Hypothalamus (tissue), 51 donors: ENCODE measurements around the gene BBIP1.
"Not testable (repeated sequence)": the region's sequence is repeated elsewhere in the genome, so short reads cannot be mapped to it uniquely, and the experiment has no call there.

ENCODE experiments used
- DNase-seq, 51 donors: peaks; one replicate each; lab custom pipeline; 2025; lab: John Stamatoyannopoulos, UW

BBIP1 gene

DNA sequence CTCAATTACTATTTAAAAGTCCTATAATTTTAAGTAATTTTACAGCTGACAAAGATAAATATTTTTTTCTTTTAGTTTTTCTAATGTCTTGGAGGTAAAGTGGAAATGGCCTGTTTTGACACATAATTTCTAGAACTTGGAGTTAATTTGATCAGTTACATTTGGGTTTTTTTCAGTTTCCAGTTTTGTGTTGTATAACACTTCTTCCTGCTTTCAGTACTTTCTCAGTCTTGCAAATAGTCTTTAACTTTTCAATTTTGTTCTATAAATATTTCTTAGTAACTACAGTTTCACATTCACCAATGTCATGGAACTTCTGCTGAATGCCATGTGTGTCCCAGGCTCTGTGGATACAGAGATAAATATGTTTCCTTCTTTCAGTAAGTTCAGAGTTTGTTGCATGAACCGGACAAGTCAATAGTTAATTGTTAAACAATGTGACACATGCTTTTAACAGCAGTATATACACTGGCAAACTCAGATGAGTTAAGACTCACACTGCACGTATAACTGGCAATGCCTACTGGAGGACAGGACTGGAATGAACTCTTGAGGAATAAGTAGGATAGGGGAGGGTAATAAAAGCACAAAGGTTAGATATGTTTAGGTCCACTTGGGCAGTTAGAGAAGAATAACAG lies 5.0 kb upstream of the BBIP1 start:
- DNase-seq, result no peak

DNA sequence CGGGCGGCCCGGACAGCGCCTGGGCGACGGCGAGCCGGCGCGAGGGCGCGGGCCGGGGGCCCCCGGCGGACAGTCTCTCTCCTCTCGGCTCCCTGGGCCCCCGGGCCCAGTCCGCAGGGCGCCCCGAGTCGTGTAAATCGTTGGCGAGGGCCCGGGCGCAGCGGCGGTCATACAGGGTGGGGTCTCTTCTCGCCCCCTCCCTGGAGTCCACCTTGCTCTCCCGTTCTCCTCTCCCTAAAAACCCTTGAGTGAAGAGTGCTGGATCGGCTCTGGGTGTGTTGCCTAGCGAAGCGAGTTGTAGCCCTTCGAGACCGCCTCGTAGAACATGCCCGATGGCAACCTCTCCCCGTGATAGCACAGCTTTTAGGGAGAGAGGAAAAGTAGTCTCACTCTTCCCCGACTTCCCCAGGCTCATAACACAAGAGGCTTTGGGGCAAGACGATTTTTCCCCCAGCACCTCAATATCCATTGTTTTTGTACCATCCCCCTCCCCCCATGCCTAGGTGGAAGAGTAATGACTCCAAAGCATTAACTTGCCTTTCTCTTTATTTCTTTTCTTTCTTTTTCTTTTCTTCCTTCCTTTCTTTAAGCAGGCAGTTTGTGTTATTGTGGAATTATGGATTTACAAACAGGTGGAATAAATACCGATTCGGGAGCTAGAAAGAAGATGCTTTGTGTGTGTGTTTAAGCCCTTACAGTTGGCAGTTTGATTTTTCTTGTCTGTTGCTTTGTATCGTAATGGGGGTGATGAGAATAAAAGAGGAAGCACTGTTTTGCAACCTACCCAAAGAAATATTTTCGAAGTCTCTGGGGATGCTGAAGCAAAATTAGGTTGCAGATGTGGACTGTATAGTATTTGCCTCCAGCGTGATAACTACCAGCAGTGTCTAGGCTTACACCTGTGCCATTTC lies 1.2 kb upstream of the BBIP1 start:
- peak in 29 of 51 donors; percentile 3 to 54 (median 29) for DNase-seq

DNA sequence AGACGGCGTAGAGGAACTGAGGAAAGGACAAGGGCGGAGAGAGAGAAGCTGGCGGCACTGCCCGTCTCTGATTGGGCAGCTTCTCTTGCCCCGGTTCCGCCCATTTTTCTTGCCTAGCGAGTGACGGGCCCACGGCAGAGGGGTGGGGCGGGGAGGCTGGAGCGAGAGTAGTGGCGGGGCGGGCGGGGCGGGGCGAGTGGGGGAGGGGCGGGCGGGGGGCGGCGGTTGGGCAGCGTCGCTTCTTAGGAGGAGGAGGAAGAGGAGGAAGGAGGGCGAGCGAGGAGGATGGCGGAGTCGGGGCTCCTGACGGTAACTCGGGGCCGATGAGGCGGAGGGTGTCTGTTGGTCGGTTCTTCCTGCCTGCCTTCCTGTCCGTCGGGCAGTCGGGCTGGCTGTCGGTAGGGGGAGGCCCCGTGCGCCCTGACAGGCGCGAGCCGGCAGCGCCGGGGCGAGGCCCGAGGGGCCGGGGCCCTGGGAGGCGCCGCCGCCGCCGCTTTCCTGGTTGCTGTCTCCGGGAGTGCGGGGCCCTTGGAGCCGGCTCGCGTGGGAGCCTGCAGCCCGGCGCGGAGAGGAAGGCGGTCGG lies 460 bp upstream of the BBIP1 start, which contains the start of gene SHOC2:
SHOC2 (plus strand) TSS at position 256 of the 583 bp plus-strand sequence. CDS start 44,755 bp downstream, outside the sequence.
- peak in 45 of 51 donors; percentile 68 to 100 (median 99) for DNase-seq

DNA sequence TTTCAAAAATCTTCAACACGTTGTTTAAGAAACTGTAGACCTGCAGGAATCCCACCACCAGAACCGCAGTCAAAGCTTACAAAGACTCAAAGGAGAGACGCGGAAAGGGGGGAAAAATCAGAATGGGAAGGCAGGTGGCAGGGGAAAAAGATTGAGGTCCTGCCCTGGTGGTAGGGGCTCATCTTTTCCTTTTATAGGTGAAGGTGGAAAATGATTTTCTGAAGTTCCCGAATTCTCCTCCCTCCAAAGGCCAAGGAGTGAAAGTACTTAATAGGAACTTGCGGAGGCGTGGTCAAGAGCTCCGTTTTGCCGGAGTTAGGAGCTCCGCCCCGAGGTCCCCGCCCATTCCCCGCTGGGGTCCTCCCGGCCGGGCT lies 724 bp downstream of the BBIP1 start:
- peak in 4 of 51 donors; percentile 67 to 87 (median 74) for DNase-seq

DNA sequence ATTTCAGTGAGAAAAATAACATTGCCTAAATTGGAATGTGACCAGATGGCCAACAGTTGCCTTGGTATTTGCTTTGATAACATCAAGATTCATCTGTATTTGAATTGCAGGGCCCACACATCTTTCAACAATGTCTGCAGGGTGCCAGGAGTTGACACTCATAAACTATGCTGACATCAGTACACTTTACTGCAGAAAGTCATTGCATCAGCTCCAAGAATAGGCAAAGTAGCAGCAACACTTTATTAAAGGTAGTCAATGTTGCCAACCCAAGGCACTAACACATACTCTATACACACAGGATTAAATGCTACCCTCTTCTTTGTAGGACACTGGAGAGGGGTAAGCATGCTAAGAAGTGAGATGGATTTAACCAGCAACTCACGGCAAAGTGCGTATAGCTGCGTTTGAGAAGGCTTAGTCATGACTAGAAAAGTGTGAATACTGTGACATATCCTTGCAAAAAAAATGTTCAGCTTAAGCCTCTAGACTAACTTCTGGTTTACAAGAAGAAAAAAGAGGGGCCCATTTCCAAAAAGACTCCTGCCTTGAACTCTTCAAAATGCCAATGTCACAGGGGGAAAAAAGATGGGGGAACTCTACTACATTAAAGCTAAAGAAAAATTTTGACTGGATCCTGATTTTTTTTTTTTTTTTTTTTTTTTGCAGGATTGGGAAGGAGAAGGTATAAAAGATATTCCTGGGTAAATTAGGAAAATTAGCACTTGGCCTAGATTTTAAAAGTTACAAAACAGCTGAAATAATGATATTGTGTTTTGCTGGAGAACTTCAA lies 2.2 kb downstream of the BBIP1 start:
- no peak for DNase-seq

DNA sequence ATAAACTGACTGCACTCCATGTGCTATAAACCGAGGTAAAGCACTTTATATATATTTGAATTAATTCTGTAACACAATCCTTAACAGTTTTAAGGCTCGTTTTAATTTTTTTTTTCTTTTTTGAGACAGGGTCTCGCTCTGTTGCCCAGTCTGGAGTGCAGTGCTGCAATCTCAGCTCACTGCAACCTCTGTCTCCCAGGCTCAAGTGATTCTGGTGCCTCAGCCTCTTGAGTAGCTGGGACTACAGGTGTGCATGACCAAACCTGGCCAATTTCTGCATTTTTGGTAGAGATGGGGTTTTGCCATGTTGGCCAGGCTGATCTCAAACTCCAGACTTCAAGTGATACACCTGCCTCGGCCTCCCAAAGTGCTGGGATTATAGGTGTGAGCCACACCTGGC lies 3.4 kb downstream of the BBIP1 start:
- not testable (repeated sequence) for DNase-seq

DNA sequence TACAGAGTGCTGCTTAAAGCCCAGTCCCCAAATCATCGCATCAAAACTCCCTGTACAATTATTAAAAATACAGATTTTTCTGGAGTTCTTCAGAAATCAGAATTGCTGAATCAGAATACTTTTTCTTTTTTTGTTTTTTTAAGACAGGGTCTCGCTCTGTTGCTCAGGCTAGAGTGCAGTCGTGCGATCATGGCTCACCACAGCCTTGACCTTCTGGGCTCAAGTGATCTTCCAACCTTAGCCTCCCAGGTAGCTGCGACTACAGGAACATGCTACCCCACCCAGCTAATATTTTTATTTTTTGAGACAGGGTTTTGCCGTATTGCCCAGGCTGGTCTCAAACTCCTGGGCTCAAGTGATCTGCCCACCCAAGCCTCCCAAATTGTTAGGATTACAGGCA lies 3.9 kb downstream of the BBIP1 start:
- no peak for DNase-seq

DNA sequence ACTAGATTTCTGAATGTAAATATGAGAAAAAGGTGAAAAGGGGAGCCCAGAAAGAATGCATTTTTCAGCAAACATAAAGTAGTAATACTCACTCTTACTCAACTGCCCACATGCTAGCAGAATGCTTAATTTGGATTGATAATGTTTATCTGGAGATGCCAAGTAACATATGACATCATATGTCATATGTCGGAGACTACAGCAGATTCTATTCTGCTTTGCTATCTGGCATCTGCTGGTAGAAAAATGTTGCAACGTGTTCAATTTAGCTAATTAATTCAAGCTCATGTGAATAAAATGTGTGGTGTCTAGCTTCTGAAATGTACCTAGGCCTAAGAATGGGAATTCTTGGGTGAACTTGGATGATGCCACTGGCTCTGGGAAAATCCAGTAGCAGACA lies 4.5 kb downstream of the BBIP1 start:
- no peak for DNase-seq

DNA sequence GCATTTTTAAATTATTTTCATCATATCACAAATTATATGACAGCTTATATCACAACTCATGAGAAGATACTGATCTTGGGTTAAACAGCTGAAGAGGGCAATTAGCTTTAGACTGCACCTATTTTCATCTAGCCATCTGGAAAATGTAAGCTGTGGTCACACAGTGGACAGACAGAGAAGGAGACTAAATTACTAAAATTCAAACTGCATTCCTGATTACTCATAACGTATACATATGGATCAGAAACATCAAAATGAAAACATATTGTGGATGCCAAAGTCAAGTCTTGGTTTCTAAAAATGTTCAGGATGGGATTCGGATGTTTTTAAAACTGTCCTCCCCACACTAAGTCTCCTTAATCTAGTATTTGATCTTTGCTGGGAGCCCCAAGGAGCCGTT lies 6.6 kb downstream of the BBIP1 start:
- no peak for DNase-seq

DNA sequence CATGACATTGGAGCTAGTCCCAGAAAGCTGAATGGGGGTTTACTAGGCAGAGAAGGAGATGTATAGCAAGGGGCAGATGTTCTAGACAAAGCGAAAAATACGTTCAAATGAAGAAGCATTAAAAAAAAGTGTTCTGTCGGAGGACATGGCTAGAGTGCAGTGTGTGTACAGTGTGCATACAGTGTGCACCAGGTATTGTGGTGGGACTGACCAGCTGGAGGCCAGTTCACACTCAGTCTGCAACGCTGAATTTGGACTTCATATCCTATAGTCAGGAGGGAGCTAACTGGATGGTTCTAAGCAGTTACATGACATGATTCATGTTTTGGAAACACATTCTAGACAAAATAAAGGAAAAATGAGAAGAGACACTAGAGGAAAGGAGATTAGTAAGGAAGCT lies 8.8 kb downstream of the BBIP1 start:
- no peak for DNase-seq

DNA sequence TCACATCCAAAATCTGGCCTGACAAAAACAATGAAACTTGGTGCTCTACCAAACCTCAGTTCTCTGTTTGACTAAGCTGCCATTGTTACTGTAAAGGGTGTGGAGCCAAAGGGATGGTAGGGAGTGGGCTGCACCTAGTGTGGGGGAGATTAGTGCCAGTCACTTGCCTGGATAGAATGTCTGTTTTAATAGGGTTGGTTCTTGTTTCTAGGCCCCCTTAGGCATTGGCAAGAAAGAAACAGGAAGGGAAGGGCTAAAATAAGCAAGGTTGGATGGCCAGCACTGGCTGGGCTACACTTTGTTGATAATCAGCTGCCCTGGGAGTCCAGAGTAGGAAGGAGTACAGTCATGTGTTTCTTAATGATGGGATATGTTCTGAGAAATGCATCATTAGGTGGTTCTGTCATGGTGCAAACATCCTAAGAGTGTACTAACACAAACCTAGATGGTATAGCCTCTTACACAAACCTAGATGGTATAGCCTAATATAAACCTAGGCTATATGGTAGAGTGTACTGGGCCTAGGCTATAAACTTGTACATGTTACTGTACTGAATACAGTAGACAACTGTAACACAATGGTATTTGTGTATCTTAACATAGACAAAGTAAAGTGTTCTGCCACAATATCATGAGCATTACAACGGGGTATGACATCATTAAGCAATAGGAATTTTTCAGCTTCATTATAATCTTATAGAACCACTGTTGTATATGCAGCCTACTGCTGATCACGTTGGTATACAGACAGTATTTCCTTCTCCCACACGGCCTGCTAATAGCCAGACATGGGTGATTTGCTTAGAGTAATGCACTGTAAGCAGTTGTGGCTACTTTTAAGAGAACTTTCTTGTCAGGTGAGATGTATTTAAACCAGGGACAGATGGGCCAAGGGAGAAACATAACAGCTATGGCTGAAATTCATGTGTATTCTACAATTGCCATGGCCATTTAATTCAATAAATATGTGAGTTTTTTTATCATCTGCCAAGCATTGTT lies 15.4 kb downstream of the BBIP1 start:
- no peak for DNase-seq

DNA sequence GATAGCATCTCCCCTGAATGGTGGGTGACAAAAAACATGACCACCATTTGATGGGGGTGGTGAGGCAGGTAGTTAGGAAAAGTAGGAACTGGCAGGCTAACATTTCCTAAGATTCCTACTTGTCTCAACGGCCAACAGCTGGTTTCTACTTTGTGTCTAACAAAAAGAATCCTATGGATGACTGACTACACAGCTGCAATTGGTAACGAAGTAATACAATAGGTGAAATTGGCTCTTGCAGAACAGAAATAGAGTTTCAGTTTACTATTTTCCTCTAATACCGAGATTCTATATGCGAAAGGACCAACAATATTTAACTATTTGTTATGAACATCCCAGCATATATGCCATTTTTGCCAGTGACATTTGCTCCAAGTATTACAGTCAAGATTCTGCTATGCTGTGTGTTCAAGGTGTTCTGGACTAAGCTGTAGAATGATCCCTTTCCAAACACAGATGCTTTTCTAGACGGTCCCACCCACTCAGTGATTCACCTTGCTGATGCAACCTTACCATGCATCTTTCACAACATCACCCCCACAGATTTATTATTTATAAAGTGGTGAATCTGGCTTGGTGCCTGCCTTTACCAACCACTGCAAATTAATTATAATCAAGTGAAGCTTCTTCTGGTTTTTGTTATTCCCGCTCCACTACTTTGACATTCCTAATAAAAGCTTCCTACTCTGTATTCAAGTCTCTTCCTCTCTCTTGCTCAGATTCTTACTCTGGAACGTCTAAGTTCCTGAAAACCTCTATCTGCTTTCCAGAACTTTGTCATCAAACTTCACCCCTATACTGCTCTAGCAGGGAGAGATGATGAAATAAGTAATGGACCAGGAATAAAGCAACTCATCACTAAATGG lies 16.8 kb downstream of the BBIP1 start:
- DNase-seq, result peak in 1 of 51 donors; percentile 37

DNA sequence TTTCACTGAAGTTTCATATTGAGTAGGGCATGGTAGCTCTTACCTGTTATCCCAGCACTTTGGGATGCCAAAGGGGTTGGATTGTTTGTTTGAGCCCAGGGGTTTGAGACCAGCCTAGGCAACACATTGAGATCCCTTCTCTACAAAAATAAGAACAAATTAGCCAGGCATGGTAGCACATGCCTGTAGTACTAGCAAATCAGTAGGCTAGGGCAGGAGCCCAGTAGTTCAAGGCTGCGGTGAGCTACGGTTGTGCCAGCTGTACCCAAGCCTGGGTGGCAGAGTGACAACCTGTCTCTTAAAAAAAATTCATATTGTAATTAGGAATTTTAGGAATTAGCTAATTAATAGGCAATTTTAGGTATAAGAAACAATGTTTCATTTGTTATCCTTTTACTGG lies 18.0 kb downstream of the BBIP1 start:
- no peak for DNase-seq

DNA sequence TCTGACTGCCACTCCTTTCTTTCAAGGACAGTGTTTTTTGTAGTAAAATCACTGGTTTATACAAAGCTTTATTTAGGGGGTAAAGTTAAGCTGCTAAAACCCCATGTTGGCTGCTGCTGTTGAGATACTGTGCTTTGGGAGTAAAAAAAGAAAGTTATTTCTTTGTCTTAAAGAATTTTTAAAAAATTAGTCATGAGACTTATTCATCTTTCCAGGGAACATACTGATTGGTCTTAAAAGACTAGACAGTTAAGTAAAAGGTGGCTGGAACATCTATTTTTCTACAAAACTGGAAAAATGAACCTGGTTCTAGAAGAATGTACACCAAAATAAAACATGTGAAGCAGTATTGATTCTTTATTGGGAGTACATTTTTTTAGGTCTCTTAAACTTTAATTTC lies 20.6 kb downstream of the BBIP1 start:
- no peak for DNase-seq

DNA sequence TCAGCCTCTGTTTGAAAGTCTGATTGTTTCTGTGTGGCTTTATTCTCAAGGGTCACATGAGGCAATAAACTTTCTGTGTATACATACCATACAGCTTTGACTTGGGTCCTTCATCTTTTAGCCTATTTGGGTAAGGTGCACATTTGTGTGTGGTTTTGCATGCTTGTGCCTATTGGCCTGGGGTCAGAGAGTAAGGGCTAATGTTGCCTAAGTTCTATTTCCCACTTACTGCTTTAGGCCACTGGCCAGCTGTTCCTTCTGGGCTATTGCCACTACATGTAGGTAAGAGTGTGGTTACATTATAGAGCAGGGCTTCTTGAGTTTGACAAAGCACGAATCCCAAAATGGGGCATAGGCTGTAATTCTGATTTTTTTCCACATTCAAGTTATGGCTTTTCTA lies 21.8 kb downstream of the BBIP1 start:
- DNase-seq, result no peak

DNA sequence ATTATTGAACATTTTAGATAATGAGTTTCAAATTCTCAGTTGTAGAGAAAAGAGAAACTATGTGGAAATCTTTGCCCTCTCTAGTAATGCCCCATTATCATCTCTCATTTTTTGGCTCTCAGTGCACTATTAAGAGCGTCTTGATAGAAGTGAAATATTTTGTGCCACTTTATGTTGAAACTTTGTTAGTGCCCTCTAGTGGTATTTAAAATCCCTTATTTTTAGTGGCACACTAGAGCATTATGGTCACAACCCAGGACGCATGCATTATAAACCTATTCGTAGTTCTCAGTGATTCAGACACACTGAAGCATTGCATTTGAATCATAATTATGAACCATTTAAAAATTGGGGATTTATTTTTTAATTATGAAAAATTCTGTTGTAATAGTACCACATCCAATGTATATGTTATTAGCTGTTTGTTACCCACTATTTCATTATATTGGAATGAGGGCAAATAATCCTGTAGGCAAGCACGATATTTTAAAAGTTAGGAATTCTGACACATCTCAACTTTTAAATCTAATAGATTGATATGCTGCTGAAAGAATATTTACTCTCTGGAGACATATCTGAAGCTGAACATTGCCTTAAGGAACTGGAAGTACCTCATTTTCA lies 25.3 kb downstream of the BBIP1 start:
- peak in 1 of 51 donors; percentile 43 for DNase-seq

DNA sequence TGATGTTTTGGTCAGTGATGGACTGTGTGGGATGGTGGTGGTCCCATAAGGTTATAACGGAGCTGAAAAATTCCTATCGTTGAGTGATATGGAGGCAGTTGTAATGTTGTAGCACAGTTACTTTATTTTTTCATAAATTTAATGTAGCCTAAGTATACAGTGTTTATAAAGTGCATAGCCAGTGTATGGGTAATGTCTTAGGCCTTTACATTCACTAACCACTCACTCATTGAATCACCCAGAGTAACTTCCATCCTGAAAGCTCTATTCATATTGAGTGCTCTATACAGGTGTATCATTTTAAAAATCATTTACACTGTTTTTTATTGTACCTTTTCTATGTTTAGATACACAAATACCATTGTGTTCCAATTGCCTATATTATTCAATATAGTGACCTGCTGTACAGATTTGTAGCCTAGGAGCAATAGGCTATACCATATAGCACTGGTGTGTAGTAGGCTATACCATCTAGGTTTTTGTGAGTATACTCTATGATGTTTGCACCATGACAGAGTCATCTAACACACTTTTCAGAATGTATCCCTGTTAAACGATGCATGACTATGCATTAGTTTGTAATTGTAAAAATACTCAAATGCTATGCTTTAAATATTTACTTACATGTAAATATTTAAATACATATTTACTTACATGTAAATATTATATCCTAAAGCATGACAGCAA lies 26.2 kb downstream of the BBIP1 start:
- no peak for DNase-seq

DNA sequence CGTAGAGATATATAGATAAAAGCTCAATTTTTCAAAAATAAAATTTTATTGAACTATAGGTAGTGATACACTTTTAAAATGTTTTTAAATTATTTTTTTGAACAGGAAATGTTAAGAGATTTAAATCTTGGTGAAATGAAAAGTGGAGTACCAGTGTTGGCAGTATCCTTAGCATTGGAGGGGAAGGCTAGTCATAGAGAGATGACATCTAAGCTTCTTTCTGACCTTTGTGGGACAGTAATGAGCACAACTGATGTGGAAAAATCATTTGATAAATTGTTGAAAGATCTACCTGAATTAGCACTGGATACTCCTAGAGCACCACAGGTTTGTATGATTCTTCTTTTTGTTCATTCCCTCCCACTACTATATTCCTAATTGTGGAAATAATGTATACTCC lies 31.4 kb downstream of the BBIP1 start:
- no peak for DNase-seq
